Right cardiac atrium (tissue), 5 donors: Measurements from ENCODE around the gene CPNE5. TPM values are rescaled to one million over a fixed set of nuclear protein-coding genes. Genes with fewer than 3 reads are reported as not detected.

Experiments used
- ATAC-seq, 2 donors: fragments of 200-7000 bp; cut with Tn5 transposase; one replicate each; pipeline versions ENCODE4 v1.8.0 to v1.9.1; 2020; ENCODE audit warnings: moderate library complexity in 2 of 2, mild to moderate bottlenecking in 1 of 2
- DNase-seq, 3 donors: peaks; one replicate each; pipeline ENCODE4 v3.0.0-alpha.2; 2020
- H3K27ac ChIP-seq: one replicate; pipeline ENCODE4 v1.5.1; 2013; ENCODE audit warnings: mild to moderate bottlenecking, low read length, control low read depth, moderate library complexity
- H3K27me3 ChIP-seq: one replicate; pipeline ENCODE4 v1.6.1; 2013; ENCODE audit not compliant: control insufficient read depth, insufficient read depth
- H3K4me1 ChIP-seq: one replicate; pipeline ENCODE4 v1.6.1; 2013; ENCODE audit warnings: low read length; ENCODE audit not compliant: control insufficient read depth, insufficient read depth
- H3K4me3 ChIP-seq: one replicate; pipeline ENCODE4 v1.5.1; 2013; ENCODE audit warnings: low read length, control low read depth
- H3K9me3 ChIP-seq: one replicate; pipeline ENCODE4 v1.6.1; 2013; ENCODE audit warnings: low read length; ENCODE audit not compliant: control insufficient read depth
- WGBS: extraction: QIAGEN DNeasy Blood & Tissue Kit; methylation state at CpG from one replicate; pipeline ENCODE4 v1.1.7; 2013; 5-methylcytosine and 5-hydroxymethylcytosine counted together
- intact Hi-C, 4 donors: fragments of 100-400 bp; cut with DNase I; formaldehyde crosslinking; loops; one replicate each; pipeline versions ENCODE4 v1.11.0 to v1.14.0; 2022 to 2023
- polyA plus RNA-seq: library from polyadenylated mRNA; stranded (reverse); fragments of 200-250 nt; gene quantifications from one replicate; pipeline ENCODE4 v1.2.3, GENCODE V29; 2013
- total RNA-seq, 4 donors: library from RNA; stranded (reverse); fragmentation: NEBNext Ultra II Directional; extraction: Animal tissue kit (Norgen Biotek cat#: 25700); gene quantifications; one replicate each; pipeline ENCODE4 v1.2.1, GENCODE V29; 2021
- donor health status: healthy with polysubstance abuse.
- donor health status: DM: no; HTN: yes; CAD: no.
- donor health status: DM: no; HTN: no; CAD: no.
- donor health status: DM: no; HTN: yes; CAD: no; lungs with severe emphysema.
- donor health status: DM: yes; HTN: yes; CAD: no.

The CPNE5 gene
- total and polyA plus RNA-seq, 5 donors, result 27.5 to 80.9 (median 64.6) TPM

DNA sequence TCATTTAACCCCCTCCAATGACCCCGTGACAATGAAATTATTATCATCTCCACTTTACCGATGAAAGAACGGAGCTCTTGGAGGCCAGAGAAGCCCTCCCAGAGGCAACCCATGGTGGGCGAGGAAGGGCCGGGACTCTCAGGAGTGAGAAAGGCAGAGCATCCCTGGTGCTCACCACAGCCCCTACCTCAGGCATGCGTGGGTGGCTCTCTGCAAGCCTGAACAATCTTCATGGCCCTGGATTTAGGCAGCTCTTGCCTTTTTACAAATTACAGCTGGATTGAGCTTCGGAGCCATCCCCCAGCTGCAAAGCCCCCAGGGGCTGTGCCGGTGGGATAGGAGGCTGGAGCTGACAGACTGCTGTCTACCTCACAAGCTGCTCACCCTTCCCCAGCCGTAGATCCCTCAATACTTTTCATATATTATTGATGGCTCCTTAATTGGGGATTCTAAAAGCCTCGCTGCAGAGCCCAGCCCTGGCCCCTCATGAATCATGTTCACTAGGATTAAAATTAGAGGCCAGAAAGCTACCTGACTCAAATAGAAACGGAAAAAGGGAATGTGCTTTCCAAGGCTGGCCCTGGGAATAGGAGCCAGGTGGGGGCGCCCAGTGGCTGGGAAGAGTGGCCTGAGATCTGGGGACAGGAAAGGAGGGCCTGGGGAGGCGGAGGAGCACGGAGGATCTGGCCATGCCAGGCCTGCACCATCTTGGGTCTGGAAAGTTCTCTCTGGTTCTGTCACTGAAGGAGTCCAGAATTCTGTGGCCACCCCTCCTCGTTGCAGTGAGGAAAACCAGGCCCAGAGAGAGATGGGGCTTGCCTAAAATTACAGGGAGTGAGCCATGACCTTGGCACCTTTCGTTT lies 29.1 kb downstream of the CPNE5 start:
- H3K4me3 ChIP-seq, result no peak overlapping the region
- no peaks in the 10 kb centered on the region for H3K9me3 ChIP-seq
- DNase-seq (no peak), ATAC-seq (no peak)
- 81% methylated on average over 16 of the region's 16 CpGs for WGBS
- no peaks in the 10 kb centered on the region for H3K27me3 ChIP-seq
- intact Hi-C loops, result no loop called here
- H3K27ac ChIP-seq, result no peak overlapping the region
- peaks cover 1% of the 10 kb centered on the region for H3K4me1 ChIP-seq

DNA sequence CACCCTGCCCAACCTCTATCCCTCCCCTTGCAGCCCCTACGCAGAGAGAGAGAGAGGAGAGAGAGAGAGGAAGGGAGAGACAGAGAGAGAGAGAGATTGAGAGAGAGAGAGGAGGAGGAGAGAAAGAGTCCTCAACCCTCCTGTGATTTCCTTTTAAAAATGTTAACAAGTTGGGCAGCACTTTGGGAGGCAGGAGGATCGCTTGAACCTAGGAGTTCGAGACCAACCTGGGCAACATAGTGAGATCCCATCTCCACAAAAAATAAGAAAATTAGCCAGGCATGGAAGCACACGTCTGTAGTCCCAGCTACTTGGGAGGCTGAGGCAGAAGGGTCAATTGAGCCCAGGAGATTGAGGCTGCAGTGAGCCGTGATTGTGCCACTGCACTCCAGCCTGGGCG lies 30.1 kb downstream of the CPNE5 start:
- Histone ChIP-seq H3K4me1 (peaks cover 1% of the 10 kb centered on the region), H3K4me3 (no peak overlapping the region), H3K27me3 (no peaks in the 10 kb centered on the region), H3K27ac (no peak overlapping the region), H3K9me3 (no peaks in the 10 kb centered on the region)
- 91% methylated on average over 6 of the region's 6 CpGs for WGBS
- ATAC-seq (no peak), DNase-seq (no peak)
- intact Hi-C loops, result no loop called here

DNA sequence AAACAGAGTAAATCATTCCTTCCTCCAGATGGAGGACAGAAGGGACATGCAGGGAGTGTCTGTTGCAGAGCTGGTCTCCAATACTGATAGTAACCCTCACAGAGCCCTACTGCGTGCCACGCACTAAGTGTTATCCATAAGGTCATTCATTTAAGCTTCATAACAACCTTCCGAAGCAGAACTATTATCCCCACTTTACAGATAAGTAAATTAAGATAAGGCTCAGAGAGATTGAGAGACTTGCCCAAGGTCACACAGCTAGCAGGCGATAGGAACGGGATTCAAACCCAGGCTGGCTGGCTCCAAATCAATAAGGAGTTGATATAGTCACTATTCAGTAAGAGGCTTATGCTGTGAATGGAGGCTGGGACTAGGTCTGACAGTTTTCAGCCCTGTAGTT lies 30.6 kb downstream of the CPNE5 start:
- DNase-seq (no peak), ATAC-seq (no peak)
- 88% methylated on average over 5 of the region's 5 CpGs for WGBS
- no peaks in the 10 kb centered on the region for H3K9me3 ChIP-seq
- peaks cover 1% of the 10 kb centered on the region for H3K4me1 ChIP-seq
- intact Hi-C loops, result no loop called here
- H3K27me3 ChIP-seq, result no peaks in the 10 kb centered on the region
- no peak overlapping the region for H3K27ac ChIP-seq
- H3K4me3 ChIP-seq, result no peak overlapping the region

DNA sequence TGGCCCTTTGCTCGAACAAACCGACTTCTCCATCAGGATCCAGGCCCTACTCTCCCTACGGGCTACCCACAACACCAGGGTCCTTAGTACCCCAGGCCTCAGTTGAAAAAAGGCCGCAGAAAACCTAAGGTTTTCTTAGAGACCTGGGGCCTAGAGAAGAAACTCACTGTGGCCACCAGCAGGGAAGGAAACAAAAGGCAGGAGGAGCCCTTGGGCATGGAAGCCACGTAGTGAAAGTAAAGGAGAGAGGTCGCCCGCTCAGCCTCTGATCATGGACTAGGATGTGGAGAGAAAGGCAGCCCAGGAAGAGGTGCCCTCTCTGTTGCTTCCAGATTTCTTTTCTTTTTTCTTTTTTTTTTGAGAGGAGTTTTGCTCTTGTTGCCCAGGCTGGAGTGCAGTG lies 31.5 kb downstream of the CPNE5 start:
- H3K27ac ChIP-seq, result no peak overlapping the region
- WGBS, result 96% methylated on average over 7 of the region's 7 CpGs
- DNase-seq (no peak), ATAC-seq (no peak)
- no peak overlapping the region for H3K4me3 ChIP-seq
- no peaks in the 10 kb centered on the region for H3K9me3 ChIP-seq
- intact Hi-C loops, result no loop called here
- H3K27me3 ChIP-seq, result no peaks in the 10 kb centered on the region
- peaks cover 1% of the 10 kb centered on the region for H3K4me1 ChIP-seq

DNA sequence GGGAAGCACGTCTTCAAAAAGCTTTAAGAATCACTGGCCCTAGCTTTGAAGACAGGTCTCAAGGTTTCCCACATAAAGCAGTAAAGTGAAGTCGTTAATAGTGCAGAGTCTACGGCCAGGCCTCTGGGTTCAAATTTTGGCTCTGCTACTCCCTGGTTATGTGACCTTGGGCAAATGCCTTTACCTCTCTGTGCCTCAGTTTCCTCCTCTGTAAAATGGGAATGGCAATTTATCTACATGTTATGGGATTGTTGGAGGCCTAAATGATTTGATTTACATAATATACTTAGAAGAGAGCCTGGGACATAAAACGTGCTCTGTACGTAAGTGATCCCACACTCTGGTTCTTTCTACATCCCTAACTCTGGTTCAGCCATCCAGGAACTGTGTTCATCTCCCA lies 32.1 kb downstream of the CPNE5 start:
- ATAC-seq, result no peak
- H3K9me3 ChIP-seq, result no peaks in the 10 kb centered on the region
- H3K4me1 ChIP-seq, result peaks cover 1% of the 10 kb centered on the region
- intact Hi-C loops, result no loop called here
- no peak overlapping the region for H3K27ac ChIP-seq
- WGBS, result 79% methylated on average over 5 of the region's 5 CpGs
- DNase-seq, result no peak
- no peaks in the 10 kb centered on the region for H3K27me3 ChIP-seq
- H3K4me3 ChIP-seq, result no peak overlapping the region

DNA sequence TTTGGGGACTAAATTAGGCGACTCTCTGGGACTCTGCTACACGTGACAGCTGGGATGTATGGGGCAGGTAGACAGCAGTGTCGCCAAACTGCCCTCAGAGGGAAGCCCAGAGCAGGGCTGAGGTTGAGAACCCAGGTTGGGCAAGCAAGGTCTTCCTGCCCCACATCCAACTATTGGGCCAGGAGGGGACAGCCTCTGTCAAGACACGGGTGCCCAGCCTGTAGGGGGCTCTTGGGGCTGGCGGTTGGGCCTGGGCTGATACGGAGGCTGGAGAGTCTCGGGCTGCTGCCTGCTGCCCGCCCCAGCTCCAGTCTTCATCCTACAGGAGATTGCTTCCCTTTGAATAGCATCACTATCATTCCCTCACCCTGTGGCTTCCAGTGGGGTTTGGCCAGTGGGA lies 33.3 kb downstream of the CPNE5 start:
- ATAC-seq, result peak in 1 of 2 donors; percentile 25
- intact Hi-C loops, result no loop called here

DNA sequence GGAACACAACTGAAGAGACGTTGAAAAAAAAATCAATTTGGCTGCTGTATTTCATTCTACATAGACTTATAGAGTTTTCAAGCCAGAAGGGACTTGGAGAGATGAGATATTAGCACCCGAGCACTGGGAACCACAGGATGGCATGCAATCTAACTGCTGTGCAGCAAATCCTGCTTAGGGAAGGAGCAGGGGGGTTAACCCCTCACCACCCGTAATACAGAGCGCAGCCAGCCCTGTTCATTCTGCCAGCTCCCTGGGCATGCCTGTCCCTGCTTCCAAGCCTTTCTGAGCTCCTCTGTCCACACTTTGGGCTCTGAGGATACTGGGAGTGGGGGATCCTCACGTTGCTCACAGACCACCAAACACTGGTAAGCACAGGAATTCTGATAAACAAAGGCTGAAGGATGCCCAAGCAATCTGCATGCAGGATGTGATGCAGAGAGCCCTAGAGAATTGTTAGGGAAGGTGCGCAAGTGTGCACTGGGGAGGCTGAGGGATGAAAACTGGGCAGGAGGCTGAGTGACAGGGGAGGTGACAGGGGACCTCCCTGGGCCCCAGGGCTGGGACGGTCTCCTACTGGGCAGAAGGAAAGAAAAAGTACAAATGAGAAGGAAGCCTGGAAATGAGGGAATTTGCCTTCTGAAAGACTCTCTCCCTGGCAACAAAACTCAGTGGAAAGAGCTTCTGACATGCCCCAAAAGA lies 34.0 kb downstream of the CPNE5 start:
- intact Hi-C loops, result no loop called here
- Histone ChIP-seq H3K4me1 (peaks cover 4% of the 10 kb centered on the region), H3K27ac (no peak overlapping the region), H3K9me3 (no peaks in the 10 kb centered on the region), H3K4me3 (no peak overlapping the region), H3K27me3 (no peaks in the 10 kb centered on the region)
- WGBS, result 60% methylated on average over 7 of the region's 7 CpGs
- no peak for DNase-seq
- no peak for ATAC-seq

More for the DNA sequence above, 33.3 kb downstream of the CPNE5 start:
- no peak overlapping the region for H3K4me3 ChIP-seq
- no peaks in the 10 kb centered on the region for H3K27me3 ChIP-seq
- no peaks in the 10 kb centered on the region for H3K9me3 ChIP-seq
- H3K27ac ChIP-seq, result no peak overlapping the region
- DNase-seq, result no peak
- H3K4me1 ChIP-seq, result no peaks in the 10 kb centered on the region
- 78% methylated on average over 8 of the region's 8 CpGs for WGBS

DNA sequence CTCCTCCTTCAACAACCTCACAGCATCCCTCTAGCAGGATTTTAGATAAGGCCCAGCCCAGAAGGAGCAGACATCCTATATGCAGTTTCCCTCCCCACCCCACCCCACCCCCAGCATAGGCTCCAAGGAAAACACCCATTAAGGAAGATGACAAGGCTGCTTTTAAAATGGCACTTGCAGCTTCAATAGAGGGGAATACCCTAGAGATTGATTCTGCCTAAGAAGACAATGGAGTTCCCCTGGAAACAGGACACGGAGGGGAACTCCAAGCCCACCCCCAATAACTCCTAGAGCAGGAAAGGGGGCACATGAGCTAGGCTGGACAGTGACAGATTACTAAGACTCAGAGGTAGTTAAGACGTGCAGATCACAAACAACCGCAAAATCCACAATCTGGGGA lies 34.7 kb downstream of the CPNE5 start:
- intact Hi-C loops, result no loop called here
- H3K4me3 ChIP-seq, result no peak overlapping the region
- no peaks in the 10 kb centered on the region for H3K9me3 ChIP-seq
- H3K27ac ChIP-seq, result no peak overlapping the region
- ATAC-seq, result no peak
- no peaks in the 10 kb centered on the region for H3K27me3 ChIP-seq
- no peak for DNase-seq
- peaks cover 4% of the 10 kb centered on the region for H3K4me1 ChIP-seq
- 58% methylated on average over 3 of the region's 3 CpGs for WGBS

DNA sequence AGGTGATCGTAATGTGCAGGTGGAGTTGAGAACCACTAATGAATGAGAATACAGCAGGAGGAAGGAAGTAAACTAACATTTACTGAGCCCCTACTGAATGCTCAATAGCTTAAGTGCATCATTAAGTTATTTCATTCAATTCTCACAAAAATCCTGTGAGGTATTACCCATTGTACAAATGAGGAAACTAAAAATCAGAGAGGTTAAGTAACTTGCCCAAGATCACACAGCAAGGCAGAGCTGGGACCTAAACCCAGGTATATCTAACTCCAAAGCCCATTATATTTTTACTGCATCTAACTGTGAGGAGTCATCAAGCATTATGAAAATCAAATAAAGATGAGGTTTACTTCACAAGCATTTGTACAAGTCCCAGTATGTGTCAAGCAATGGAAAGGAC lies 35.3 kb downstream of the CPNE5 start:
- WGBS, result 88% methylated on average over 1 of the region's 1 CpG
- intact Hi-C loops, result no loop called here

DNA sequence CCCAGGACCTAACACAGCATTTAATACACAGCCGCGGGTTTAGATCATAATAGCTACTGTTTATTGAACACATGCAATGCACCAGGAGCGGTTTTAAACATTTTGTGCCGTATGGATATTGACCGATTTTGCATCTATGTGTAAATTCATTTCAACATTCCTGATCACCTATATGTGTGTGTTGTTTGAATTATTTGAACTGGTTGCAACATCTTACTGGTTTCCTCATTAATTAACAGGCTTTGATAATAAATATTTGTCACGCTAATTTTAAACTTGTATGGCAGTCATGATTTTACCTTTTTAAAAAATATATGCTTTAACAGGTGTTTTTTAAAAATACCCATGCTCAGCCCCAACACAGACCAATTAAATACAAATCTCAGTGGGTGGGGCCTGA lies 35.8 kb downstream of the CPNE5 start:
- intact Hi-C loops, result no loop called here
- H3K27ac ChIP-seq, result no peak overlapping the region
- no peaks in the 10 kb centered on the region for H3K9me3 ChIP-seq
- DNase-seq, result no peak
- H3K27me3 ChIP-seq, result no peaks in the 10 kb centered on the region
- no peak for ATAC-seq
- peaks cover 4% of the 10 kb centered on the region for H3K4me1 ChIP-seq
- WGBS, result 94% methylated on average over 6 of the region's 6 CpGs
- H3K4me3 ChIP-seq, result no peak overlapping the region

More for the DNA sequence above, 35.3 kb downstream of the CPNE5 start:
- Histone ChIP-seq H3K9me3 (no peaks in the 10 kb centered on the region), H3K27ac (no peak overlapping the region), H3K4me3 (no peak overlapping the region), H3K27me3 (no peaks in the 10 kb centered on the region), H3K4me1 (peaks cover 4% of the 10 kb centered on the region)
- DNase-seq, result no peak
- ATAC-seq, result no peak

DNA sequence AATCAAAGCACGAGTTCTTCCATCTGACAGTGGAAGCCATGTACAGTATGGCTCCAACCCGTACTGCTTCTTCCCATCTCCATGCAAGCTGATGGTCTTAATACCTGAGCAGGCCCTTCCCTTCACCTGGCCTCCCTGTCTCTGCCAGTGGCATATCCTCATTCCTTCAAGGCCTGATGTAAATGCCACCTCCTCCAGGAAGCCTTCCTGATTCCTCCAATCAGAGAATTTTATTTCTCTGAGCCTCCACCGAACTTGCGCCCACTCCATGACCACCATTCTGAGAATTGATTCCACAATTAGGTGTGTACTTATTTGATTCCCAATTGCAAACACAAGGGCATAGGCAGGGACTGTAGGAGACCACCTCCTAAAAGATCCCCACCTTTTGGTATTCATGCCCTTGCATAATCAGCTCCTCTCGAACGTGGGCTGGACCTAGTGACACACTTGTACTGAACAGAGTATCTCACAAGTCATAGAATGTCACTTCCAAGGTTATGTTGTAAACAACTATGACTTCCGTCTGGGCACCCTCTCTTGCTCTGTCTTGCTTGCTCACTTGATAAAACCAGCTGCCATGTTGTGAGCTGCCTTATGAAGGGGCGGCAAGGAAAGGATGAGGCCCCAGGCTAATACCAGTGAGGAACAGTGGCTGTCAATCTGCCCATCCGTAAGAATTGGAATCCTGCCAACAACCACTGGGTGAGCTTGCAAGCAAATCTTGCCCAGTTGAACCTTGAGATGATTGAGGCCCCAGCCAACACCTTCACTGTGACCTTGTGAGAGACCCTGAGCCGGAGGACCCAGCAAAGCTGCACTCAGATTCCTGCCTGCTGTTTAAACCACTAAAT lies 38.8 kb downstream of the CPNE5 start:
- Histone ChIP-seq H3K9me3 (no peaks in the 10 kb centered on the region), H3K4me3 (no peak overlapping the region), H3K4me1 (peaks cover 4% of the 10 kb centered on the region), H3K27ac (no peak overlapping the region), H3K27me3 (no peaks in the 10 kb centered on the region)
- no peak for ATAC-seq
- 70% methylated on average over 10 of the region's 10 CpGs for WGBS
- peak in 1 of 3 donors; percentile 21 for DNase-seq
- intact Hi-C loops, result no loop called here
